Endothelial cell of umbilical vein (primary cell): Measurements from ENCODE around the gene SPTY2D1.

Experiments used
- POLR2A ChIP-seq: IDR thresholded peaks from 2 replicates; pipeline ENCODE4 v1.6.1; 2012; ENCODE audit warnings: low read depth, mild to moderate bottlenecking, control low read depth, low read length
- POLR2AphosphoS5 ChIP-seq: IDR thresholded peaks from 2 replicates; pipeline ENCODE4 v1.6.1; 2012; ENCODE audit warnings: low read depth, mild to moderate bottlenecking, control low read depth, low read length, moderate library complexity; ENCODE audit not compliant: insufficient read depth
- TF ChIP-seq, protein P1 (sequence below), 2 donors: IDR thresholded peaks; 1 replicate in 1 of 2; 2 replicates in 1 of 2; pipeline ENCODE4 v1.5.1; 2011; ENCODE audit warnings: low read length in 2 of 2, mild to moderate bottlenecking in 2 of 2, moderate library complexity in 2 of 2, control low read depth in 1 of 2, inconsistent platforms in 1 of 2, low read depth in 1 of 2; ENCODE audit not compliant: insufficient read depth in 1 of 2; ENCODE audit errors: extremely low read depth in 1 of 2

DNA sequence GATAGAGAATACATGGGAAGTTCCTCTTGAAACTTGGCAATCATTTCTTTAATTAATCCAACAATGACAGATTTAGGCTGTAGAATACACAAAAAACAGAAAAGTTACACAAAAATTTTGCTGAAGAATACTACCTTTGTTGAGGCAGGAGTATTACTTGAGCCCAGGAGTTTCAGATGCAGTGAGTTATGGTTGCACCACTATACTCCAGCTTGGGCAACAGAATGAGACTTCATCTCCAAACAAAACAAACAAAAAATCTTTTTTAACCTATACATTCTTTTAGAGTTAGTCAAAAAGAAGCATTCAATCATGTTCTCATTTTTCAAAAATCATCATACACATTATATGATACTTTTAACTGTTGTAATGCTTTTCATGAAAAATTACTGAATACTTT lies 67.7 kb downstream of the SPTY2D1 start:
- TF ChIP-seq, protein P1, sequence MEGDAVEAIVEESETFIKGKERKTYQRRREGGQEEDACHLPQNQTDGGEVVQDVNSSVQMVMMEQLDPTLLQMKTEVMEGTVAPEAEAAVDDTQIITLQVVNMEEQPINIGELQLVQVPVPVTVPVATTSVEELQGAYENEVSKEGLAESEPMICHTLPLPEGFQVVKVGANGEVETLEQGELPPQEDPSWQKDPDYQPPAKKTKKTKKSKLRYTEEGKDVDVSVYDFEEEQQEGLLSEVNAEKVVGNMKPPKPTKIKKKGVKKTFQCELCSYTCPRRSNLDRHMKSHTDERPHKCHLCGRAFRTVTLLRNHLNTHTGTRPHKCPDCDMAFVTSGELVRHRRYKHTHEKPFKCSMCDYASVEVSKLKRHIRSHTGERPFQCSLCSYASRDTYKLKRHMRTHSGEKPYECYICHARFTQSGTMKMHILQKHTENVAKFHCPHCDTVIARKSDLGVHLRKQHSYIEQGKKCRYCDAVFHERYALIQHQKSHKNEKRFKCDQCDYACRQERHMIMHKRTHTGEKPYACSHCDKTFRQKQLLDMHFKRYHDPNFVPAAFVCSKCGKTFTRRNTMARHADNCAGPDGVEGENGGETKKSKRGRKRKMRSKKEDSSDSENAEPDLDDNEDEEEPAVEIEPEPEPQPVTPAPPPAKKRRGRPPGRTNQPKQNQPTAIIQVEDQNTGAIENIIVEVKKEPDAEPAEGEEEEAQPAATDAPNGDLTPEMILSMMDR (IDR thresholded peaks at IDR 0.05; ENCODE audit: extremely low read depth in 1 of 2, insufficient read depth in 1 of 2, low read depth in 1 of 2, low read length in 2 of 2), result no peak
- no peak for TF ChIP-seq POLR2A
- TF ChIP-seq POLR2AphosphoS5, result no peak
